SK-N-SH (cell line): ENCODE results near the gene SF3A2.

ENCODE experiments used
- CTCF ChIP-seq: fragments of 200-600 bp; sonication (generic); IDR thresholded peaks from 2 replicates; pipeline ENCODE4 v1.6.1; 2017; ENCODE audit warnings: antibody characterized with exemption, mild to moderate bottlenecking, moderate library complexity
- REST ChIP-seq: IDR thresholded peaks from 2 replicates; pipeline ENCODE4 v1.6.1; 2012; ENCODE audit warnings: mild to moderate bottlenecking, low read depth, low read length, moderate library complexity
- USF1 ChIP-seq: IDR thresholded peaks from 2 replicates; pipeline ENCODE4 v1.4.0; 2012; ENCODE audit warnings: low read depth, borderline replicate concordance

- no peak for TF ChIP-seq REST
- no peak for TF ChIP-seq USF1
- no peak for TF ChIP-seq CTCF
These were observed 1.2 kb downstream of the SF3A2 start for GRCh38 chr19:2237869-2238153.
